Measurements from ENCODE around the gene TMEM213.

The TMEM213 gene

GRCh38 chr7:138878051-138878450 is 80.3 kb downstream of the TMEM213 start:
- no peak for DNase-seq

GRCh38 chr7:138878856-138879255 is 81.1 kb downstream of the TMEM213 start:
- DNase-seq, result no peak

DNA sequence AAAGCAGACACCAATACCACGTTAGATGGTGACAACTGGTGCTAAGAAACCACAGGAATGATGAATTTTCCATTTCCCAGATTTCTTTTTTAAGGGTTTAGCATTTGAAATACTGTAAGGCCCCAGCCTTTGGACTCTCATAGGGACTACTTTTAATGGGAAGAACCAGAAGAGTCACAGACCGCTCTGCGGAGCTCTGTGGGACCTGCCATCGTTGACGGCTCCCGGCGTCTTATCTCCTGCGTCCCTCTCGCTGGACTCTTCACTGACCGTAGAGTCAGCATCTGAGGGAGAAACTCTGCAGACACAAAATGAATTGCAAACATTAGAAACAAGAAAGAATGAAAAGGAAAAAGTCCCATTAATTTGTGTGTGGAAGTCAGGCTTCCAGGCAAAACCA is 81.6 kb downstream of the TMEM213 start:
- DNase-seq, result no peak

DNA sequence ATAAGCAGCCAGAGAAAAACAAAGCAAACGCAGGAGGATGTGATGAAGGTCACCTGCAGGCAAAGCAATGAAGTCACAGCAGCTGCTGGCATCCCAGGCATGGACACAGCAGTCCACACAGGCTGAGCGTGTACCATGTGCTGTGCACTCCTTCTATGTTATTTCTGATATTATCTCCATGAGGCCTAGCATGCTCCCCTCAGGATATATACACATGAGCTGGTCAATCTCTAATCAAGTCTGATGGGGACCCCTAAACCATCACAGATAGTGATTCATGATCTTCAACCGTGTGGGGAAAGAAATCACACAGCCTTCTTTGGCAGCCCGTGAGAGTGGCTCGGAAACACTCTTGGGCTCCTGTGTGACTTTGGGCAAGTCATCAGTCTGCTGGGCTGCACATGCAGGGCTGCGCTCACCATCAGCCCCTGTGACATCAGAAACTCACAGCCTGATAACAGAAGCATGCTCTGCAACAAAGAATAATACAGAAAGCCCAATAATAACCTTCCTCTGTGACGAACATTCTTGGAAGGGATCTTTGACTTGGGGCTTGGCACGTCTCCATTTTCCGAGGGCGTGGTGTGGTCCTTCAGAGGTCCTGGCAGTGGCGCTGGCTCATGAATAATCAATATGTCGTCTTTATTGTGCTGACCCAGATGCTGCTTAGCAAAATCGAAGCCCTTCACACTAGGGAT is 83.2 kb downstream of the TMEM213 start:
- DNase-seq, result no peak

DNA sequence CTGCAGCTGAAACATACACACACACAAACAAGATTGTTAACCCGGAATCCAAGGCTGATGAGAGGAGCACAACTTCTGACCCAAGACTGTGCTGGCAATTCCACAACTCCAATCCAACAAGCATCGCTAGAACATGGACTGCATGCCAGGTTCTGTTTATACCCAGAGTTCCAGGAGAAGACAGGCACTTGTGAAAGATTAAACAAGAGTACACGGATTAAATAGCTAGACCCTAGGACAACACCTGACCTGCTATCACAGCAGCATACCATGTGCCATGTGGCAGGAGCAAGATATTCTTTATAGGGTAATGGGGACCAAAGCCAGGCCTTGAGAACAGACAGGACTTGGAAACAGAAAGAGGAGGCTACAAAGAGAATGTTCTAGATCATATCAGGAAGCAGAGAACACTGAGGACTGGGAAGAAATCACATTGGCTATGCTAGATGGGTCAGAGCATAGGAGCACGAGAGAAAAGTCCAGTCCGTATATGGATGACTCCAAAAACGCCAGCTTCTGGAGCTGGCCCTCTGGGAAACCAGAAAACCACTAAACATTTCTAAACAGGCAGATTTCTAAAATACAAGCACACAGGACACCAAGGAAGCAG is 83.9 kb downstream of the TMEM213 start:
- DNase-seq, result no peak

GRCh38 chr7:138882249-138882648 is 84.5 kb downstream of the TMEM213 start:
- DNase-seq, result no peak

- DNase-seq, result no peak
These were observed 87.8 kb downstream of the TMEM213 start for GRCh38 chr7:138885383-138886147.

DNA sequence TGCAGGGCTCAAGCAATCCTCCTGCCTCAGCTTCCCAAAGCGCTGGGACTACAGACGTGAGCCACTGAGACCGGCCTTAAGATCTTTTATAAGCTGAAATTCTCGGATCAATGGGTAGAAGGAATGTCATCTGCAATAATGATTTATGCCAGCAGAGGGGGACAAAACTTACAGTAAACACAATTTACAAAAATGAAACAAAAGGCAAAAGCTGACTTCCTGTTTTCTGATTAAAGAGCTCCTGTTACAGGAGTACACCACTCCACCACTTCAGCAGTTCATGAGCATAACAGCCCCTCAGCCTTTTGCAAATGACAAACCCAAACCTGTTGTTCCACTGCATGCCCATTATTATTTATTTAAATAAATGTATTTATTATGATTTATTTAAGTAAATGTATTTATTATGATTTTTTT is 88.7 kb downstream of the TMEM213 start:
- DNase-seq, result peak; percentile 66

- no peak for DNase-seq
These were observed 89.4 kb downstream of the TMEM213 start for GRCh38 chr7:138887085-138887710.

Measured in fibroblast of skin of scalp (primary cell).